Measurements from ENCODE around the gene TMEM161A.
"Not testable (repeated sequence)": the region's sequence is repeated elsewhere in the genome, so short reads cannot be mapped to it uniquely, and the experiment has no call there.

The TMEM161A gene

DNA sequence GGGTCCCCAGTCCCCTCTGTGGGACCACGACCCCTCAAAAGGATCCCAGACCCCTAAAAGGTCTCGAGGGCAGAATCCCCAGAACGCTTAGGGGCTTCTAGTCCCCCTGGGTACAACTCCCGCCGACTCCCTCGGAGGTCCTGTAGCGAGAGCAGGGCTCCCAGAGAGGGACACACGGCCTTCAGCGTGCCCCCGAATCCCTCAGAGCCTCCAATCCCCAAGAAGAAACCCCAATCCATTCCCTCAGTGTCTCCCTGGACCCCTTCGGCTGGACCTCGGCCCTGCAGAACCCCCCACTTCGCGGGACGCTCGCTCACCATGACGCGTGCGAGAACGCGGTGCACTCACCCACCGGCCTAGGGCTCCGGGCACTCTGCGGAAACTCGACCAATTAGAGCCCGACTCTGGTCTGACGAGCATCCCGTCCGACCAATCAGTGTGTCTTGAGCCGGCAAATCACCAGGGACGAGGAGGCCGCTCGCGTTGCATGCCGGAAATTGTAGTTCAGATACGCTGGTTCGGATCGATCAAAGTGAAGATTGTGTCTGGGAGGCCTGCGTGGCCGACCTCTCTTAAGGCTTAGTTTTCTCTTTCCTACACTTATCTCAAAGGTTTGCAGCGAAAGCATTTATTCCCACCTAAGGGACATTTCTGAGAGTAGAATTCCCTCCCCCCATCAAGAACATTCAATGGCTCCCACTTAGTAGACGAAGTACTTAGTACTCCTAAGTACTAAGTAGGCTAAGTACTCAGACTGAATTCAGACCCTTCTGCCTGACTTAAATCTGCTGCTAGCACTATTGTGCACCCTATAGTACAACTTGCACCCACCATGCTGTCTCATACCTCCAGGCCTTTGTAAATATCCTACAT lies at the start of gene TMEM161A:
Gene TMEM161A, minus strand, starts transcription at position 370 of the 873 bp plus-strand sequence. Its CDS starts 50 bp downstream, at position 320.
- FAIRE-seq: peak; percentile 81

GRCh38 chr19:19186742-19187141 lies 48.5 kb upstream of the TMEM161A start:
- no peak for FAIRE-seq

GRCh38 chr19:19185853-19186740 lies 47.8 kb upstream of the TMEM161A start:
- no peak for FAIRE-seq

DNA sequence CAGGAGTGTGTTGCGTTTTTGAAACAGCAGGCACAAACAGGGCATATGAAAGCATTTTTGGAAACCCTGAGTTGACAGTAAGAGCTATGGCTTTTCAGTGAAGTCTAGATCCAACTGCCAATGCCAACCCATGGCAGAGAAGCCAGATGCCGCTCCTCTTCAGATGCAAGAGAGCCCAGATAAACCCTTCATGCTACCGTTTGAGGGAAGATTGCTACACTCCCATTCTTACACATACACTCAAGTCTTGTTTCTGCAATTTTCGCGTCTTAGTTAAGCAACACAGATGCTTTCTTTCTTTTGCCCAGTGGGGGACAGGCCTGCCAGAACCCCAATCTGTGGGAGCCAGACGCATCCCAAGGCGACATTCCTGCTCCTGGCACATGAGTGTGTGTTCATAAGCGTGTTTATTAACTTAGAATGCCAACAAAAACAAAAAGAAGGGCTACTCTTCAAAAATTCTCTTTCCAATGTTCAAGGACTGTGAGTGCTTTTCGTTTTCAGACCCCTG lies 43.3 kb upstream of the TMEM161A start:
- no peak for FAIRE-seq

- FAIRE-seq: no peak
Observed at GRCh38 chr19:19179548-19180441, 41.5 kb upstream of the TMEM161A start.

DNA sequence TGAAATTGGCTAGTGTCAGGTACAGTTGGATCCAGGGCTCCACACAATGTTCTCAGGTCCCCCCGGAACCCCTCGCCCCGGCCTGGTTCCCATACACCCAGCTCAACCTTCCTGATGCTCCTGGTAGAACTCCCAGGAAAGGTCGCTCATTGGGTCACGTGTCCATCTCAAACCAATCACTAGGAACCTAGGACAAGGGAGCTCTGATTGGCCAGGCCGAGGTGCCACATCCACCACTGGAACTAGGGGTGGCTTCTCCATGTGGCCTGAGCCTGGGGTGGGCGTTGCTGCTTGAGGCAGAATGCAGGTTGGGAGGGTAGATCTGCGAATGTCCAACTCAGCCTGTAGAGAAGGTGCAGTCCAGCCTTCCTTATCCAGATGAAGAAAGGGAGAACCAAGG lies 38.7 kb upstream of the TMEM161A start:
- no peak for FAIRE-seq

DNA sequence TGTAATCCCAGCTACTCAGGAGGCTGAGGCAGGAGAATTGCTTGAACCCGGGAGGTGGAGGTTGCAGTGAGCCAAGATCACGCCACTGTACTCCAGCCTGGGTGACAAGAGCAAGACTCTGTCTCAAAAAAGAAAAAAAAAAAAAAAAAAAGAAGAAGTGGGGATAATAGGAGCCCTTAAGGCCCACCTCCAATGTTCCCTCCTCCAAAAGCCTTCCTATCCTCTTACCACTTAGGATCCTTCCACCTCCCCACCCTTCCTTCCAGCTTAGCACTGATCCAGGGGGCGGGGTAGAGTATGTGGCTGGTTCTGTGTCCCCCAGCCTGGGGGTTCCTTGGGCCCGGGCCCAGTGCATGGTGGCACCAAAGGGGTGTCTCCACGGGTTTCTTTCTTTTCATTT lies 35.0 kb upstream of the TMEM161A start:
- FAIRE-seq: not testable (repeated sequence)

- no peak for FAIRE-seq
Observed at GRCh38 chr19:19171821-19172532, 33.7 kb upstream of the TMEM161A start.

GRCh38 chr19:19170873-19171672 lies 32.8 kb upstream of the TMEM161A start:
- FAIRE-seq: no peak

- FAIRE-seq: no peak
Observed at GRCh38 chr19:19170053-19170872, 32.0 kb upstream of the TMEM161A start, which contains the start of gene MEF2B. Gene MEF2B (minus strand): TSS chr19:19170263. CDS start chr19:19150735, 19,528 bp downstream.

GRCh38 chr19:19169236-19170052 lies 31.2 kb upstream of the TMEM161A start:
- FAIRE-seq: no peak

DNA sequence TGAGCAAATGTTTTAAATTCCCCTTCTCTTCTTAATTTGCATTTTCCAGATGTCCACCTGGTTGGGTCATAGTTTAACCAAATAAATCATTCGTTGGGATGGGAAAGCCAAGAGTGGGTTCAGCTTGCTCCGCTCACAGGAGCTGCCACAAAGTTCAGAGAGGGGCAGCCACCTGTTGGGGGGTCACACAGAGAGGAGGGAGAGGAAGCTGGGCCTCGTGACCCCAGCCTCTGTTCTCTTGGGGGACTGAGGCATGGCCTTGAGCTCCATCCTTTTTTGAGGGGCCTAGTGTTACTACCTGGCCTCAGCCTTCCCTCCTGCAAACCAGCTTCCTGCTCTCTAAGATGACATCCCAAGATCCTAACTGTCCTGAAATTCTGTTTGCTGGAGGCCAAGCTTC lies 29.3 kb upstream of the TMEM161A start:
- no peak for FAIRE-seq

DNA sequence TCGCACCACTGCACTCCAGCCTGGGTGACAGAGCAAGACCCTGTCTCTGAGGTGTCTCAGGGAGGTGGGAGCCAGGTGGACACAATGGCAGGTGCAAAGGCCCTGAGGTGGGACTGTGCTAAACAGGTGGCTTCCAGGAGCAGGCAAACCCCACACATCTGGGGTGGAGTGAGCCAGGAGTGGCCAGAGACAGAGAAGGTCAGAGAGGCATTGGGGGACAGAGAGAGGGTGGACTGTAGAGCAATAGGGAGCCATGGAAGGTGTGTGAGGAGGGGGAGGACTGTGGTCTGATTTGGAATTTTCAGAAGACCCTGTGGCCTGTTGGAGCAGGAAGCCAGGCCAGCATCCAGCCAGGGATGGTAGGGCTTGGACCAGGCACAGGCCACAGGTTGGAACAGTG lies 27.1 kb upstream of the TMEM161A start:
- FAIRE-seq: no peak

DNA sequence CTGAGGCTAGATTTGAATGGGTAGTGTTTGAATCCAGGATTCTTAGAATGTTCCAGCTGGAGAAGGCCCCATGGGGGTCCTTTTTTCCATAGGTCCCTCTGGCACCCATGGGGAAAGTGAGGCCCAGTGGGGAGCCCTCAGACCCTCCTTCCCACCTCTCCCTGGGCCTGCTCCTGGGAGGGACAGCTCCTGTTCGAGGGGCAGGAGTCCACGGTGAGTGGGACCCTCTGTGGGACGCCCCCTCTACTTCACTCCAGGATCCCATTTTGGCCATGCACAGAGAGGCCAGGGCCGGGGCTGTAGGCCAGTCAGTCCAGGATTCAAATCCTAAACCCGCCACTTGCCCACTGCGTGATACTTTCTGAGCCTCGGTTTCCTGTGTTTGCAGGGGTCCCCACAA lies 24.2 kb upstream of the TMEM161A start:
- no peak for FAIRE-seq

DNA sequence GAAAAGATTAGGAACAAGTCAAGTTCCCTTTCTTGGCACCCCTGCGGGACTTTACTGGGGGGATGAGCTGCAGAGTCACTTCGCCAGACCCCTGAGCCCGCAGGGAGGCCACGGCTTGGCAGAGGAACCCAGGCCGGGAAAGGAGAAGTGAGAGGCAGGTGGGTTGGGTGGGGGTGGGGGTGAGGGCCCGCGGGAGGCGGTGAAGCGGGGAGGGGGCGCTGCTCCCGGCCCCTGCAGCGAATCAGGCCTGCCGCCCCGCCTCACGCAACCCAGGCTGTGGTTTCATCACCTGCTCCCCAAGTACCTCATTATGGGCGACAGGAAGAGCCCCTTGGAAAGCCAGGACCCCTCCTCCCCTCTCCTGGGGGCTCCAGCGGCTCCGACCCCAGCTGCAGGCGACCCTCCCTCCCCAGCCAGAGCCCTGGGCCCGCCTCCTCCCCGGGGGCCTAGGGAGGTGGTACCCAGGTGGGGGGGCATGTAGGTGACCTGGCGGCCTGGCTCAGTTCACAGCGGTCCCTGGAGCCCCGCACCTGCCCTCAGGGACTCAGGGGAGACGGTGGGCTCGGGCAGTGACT lies 22.3 kb upstream of the TMEM161A start:
- FAIRE-seq: no peak

- no peak for FAIRE-seq
Observed at GRCh38 chr19:19159534-19159933, 21.3 kb upstream of the TMEM161A start.

DNA sequence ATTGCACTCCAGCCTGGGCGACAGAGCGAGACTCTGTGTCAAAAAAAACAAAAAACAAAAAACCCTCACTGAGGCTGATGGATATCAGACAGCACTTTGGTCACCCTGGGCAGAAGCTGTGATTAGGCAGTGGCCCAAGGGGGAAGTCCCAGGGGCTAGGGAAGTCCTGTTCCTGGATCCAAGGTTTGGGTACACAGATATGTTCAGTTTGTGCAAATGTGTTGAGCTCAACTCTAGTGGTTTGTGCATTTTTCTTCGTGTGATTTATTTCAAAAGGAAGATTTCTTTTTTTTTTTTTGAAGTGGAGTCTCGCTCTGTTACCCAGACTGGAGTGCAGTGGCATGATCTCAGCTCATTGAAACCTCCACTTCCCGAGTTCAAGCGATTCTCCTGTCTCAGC lies 19.5 kb upstream of the TMEM161A start:
- FAIRE-seq: no peak

DNA sequence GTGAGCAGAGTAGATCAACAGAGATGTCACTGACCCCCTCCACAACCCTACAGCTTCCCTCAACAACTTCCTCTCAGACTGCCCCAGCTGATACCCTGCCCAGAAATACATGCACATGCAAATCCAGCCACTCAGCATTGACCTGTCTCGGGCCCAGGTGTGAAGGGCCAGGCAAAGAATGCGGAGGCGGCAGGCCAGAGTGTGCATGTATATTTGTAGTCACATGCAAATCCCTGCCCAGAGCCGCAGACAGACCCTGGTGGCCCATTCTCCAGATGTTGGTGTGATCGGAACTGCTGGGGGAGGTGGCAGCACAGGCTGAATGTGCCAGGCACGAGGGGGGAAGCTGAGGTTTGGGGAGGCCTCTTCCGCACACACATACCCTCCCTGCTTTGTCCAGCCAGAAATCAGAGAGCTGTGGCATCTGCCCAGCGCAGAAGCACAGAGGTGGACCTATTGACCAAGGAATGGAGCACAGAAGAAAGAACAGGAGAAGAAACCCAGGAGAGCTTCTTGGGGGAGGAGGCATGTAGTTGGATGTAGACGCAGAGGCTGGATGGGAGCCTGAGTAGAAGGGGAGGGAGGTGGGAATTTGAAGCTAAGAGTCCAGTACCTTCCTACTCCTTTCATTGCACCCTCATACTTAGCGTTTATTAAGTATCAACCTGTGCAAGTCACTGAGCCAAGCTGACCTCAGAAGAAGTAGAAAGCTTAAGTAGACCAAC lies 17.4 kb upstream of the TMEM161A start:
- no peak for FAIRE-seq
